Mesenchymal stem cell (in vitro differentiated cells and primary cell): Measurements from ENCODE around the gene TMEM59L.

ENCODE experiments used
- DNase-seq: peaks from one replicate; pipeline ENCODE4 v3.0.0-alpha.2; 2013
- H2AFZ ChIP-seq: one replicate; pipeline ENCODE4 v1.6.1; 2013; ENCODE audit warnings: low read depth, mild to moderate bottlenecking, control low read depth, inconsistent platforms, low read length, moderate library complexity
- H2AK5ac ChIP-seq: 2 replicates; pipeline ENCODE4 v1.6.1; 2013; ENCODE audit warnings: low read length, moderate library complexity, mild to moderate bottlenecking, inconsistent platforms; ENCODE audit not compliant: severe bottlenecking
- H2BK120ac ChIP-seq: one replicate; pipeline ENCODE4 v1.6.1; 2013; ENCODE audit warnings: low read depth, mild to moderate bottlenecking, inconsistent platforms, low read length, moderate library complexity
- H2BK12ac ChIP-seq, 2 experiments: one replicate each; pipeline ENCODE4 v1.6.1; 2013; ENCODE audit warnings: inconsistent platforms in 2 of 2, low read length in 2 of 2, mild to moderate bottlenecking in 2 of 2, moderate library complexity in 2 of 2, control low read depth in 1 of 2
- H2BK15ac ChIP-seq: one replicate; pipeline ENCODE4 v1.6.1; 2013; ENCODE audit warnings: mild to moderate bottlenecking, low read depth, inconsistent platforms; ENCODE audit not compliant: poor library complexity, severe bottlenecking
- H2BK5ac ChIP-seq: 2 replicates; pipeline ENCODE4 v1.6.1; 2013; ENCODE audit warnings: low read depth, mild to moderate bottlenecking, low read length, control low read depth, inconsistent platforms; ENCODE audit not compliant: poor library complexity, severe bottlenecking
- H3K14ac ChIP-seq, 2 experiments: one replicate each; pipeline ENCODE4 v1.6.1; 2013; ENCODE audit warnings: inconsistent platforms in 2 of 2, low read length in 2 of 2, control low read depth in 1 of 2, mild to moderate bottlenecking in 1 of 2, moderate library complexity in 1 of 2
- H3K18ac ChIP-seq, 2 experiments: one replicate each; pipeline ENCODE4 v1.6.1; 2013; ENCODE audit warnings: inconsistent platforms in 2 of 2, low read length in 2 of 2, control low read depth in 1 of 2, low read depth in 1 of 2, mild to moderate bottlenecking in 1 of 2
- H3K23ac ChIP-seq, 2 experiments: one replicate each; pipeline ENCODE4 v1.6.1; 2013; ENCODE audit warnings: inconsistent platforms in 2 of 2, low read length in 2 of 2, mild to moderate bottlenecking in 2 of 2, moderate library complexity in 2 of 2, control low read depth in 1 of 2
- H3K27ac ChIP-seq: 2 replicates; pipeline ENCODE4 v1.5.1; 2013; ENCODE audit warnings: mild to moderate bottlenecking, moderate library complexity, low read length, control low read depth, inconsistent platforms; ENCODE audit not compliant: poor library complexity, severe bottlenecking
- H3K27me3 ChIP-seq, 2 experiments: 2 replicates each; pipeline versions ENCODE4 v1.6.1 to v1.7.0; 2013; ENCODE audit warnings: low read length in 2 of 2, mild to moderate bottlenecking in 2 of 2, moderate library complexity in 2 of 2, control low read depth in 1 of 2, inconsistent platforms in 1 of 2; ENCODE audit not compliant: control insufficient read depth in 1 of 2, insufficient read depth in 1 of 2
- H3K36me3 ChIP-seq, 2 experiments: 2 replicates each; pipeline versions ENCODE4 v1.6.1 to v1.7.0; 2013; ENCODE audit warnings: low read length in 2 of 2, control low read depth in 1 of 2, inconsistent platforms in 1 of 2, low read depth in 1 of 2, mild to moderate bottlenecking in 1 of 2; ENCODE audit not compliant: insufficient read depth in 2 of 2, control insufficient read depth in 1 of 2
- H3K4ac ChIP-seq, 2 experiments: one replicate each; pipeline ENCODE4 v1.6.1; 2013; ENCODE audit warnings: inconsistent platforms in 2 of 2, low read length in 2 of 2, mild to moderate bottlenecking in 2 of 2, moderate library complexity in 2 of 2, control low read depth in 1 of 2, low read depth in 1 of 2
- H3K4me1 ChIP-seq: 2 replicates; pipeline ENCODE4 v1.6.1; 2013; ENCODE audit warnings: low read depth, low read length, control low read depth; ENCODE audit not compliant: control insufficient read depth, insufficient read depth
- H3K4me2 ChIP-seq: 2 replicates; pipeline ENCODE4 v1.6.1; 2013; ENCODE audit warnings: low read length, mild to moderate bottlenecking, inconsistent platforms; ENCODE audit not compliant: poor library complexity, severe bottlenecking
- H3K4me3 ChIP-seq, 2 experiments: 2 replicates each; pipeline versions ENCODE4 v1.5.1 to v1.7.0; 2013; ENCODE audit warnings: low read length in 2 of 2, mild to moderate bottlenecking in 2 of 2, control low read depth in 1 of 2, low read depth in 1 of 2; ENCODE audit not compliant: insufficient read depth in 1 of 2
- H3K79me1 ChIP-seq: replicated peaks from 2 replicates; pipeline ENCODE4 v1.6.1; 2013; ENCODE audit warnings: mild to moderate bottlenecking, control low read depth, low read length, inconsistent platforms; ENCODE audit not compliant: poor library complexity, severe bottlenecking
- H3K9ac ChIP-seq: 2 replicates; pipeline ENCODE4 v1.7.0; 2013; ENCODE audit warnings: mild to moderate bottlenecking, low read length, moderate library complexity
- H3K9me3 ChIP-seq: 2 replicates; pipeline ENCODE4 v1.7.0; 2013; ENCODE audit warnings: mild to moderate bottlenecking, low read length; ENCODE audit not compliant: control insufficient read depth
- H4K8ac ChIP-seq: one replicate; pipeline ENCODE4 v1.6.1; 2013; ENCODE audit warnings: inconsistent platforms, mild to moderate bottlenecking, low read length, moderate library complexity
- H4K91ac ChIP-seq: one replicate; pipeline ENCODE4 v1.6.1; 2013; ENCODE audit warnings: mild to moderate bottlenecking, low read length, inconsistent platforms
- WGBS: methylation state at CpG from one replicate; pipeline ENCODE4 v1.1.7; 2013; ENCODE audit warnings: mixed read lengths; 5-methylcytosine and 5-hydroxymethylcytosine counted together

The TMEM59L gene

DNA sequence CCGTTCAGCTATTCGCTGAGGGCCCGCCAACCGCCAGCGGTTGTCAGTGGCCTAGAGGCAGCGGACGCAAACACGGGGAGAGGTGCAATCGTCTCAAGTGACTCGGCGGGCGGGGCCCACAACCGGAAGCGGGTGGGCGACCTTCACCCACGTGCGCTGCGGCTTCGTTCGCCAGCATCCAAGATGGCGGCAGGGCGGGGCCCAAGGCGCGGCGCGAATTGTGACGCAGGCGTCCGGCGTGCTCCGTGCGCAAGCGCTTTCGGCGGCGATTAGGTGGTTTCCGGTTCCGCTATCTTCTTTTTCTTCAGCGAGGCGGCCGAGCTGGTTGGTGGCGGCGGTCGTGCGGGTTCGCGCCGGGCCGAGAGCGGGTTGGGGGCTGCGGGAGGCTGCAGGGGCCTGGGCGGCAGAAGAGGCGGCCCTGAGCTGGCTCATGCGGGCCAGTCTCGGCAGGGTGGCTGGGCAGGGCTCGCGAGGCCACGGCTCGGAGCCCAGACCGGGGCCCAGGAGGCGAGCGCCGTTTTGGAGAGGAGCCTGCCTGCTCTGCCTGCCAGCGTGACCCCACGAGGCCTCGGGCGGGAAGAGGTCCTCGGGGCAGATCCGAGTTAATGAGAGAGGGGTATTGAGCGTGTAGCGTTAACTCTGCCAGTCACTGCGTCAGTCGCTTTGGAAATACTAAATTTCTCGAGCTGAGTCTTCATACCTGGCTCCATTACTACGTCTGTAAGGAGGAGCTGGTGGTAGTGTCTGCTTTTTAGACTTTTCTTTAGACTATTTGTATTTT lies 40.9 kb upstream of the TMEM59L start, which contains the start of gene UBA52:
UBA52 (plus strand) TSS at position 294 of the 781 bp plus-strand sequence. CDS start 1,444 bp downstream, outside the sequence.
- Histone ChIP-seq H2BK5ac (no peak within 1 kb of the TSS), H3K9ac (peak within 1 kb of the TSS; percentile 98), H3K18ac (peak within 1 kb of the TSS; percentile 50 to 99), H2BK120ac (no peak within 1 kb of the TSS), H2AK5ac (peak within 1 kb of the TSS; percentile 83), H3K14ac (peak within 1 kb of the TSS in 1 of 2 experiments; percentile 98), H2BK15ac (no peak within 1 kb of the TSS), H3K4me2 (peak within 1 kb of the TSS; percentile 83), H3K4ac (peak within 1 kb of the TSS; percentile 29 to 98), H4K8ac (peak within 1 kb of the TSS; percentile 73), H3K27me3 (no peaks in the 10 kb centered on the region), H2AFZ (peak within 1 kb of the TSS; percentile 51), H3K36me3 (peaks cover 66 to 67% of the 10 kb centered on the region in 2 experiments), H4K91ac (peak within 1 kb of the TSS; percentile 71), H3K27ac (peak within 1 kb of the TSS; percentile 66), H3K4me1 (peaks cover 11% of the 10 kb centered on the region), H2BK12ac (peak within 1 kb of the TSS in 1 of 2 experiments; percentile 73), H3K23ac (peak within 1 kb of the TSS in 1 of 2 experiments; percentile 85), H3K79me1 (peaks cover 28% of the 10 kb centered on the region), H3K9me3 (no peaks in the 10 kb centered on the region), H3K4me3 (peak within 1 kb of the TSS; percentile 94 to 95)
- WGBS = under 1% methylated on average over 68 of the region's 75 CpGs
- peak; percentile 97 for DNase-seq

DNA sequence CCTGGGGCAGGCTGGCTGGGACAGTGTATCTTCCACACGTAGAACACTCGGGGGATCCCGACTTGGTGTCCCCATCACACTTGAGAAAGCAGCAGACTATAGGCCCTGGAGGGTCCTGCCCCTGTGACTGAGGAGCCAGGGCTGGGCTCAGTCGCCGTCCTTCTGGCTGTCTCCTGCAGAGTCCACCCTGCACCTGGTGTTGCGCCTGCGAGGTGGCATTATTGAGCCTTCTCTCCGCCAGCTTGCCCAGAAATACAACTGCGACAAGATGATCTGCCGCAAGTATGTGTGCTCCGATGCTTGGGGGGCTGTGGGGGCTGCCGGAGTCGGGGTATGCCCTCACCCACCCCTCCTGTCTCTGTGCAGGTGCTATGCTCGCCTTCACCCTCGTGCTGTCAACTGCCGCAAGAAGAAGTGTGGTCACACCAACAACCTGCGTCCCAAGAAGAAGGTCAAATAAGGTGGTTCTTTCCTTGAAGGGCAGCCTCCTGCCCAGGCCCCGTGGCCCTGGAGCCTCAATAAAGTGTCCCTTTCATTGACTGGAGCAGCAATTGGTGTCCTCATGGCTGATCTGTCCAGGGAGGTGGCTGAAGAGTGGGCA lies 37.9 kb upstream of the TMEM59L start:
- H3K79me1 ChIP-seq = peaks cover 15% of the 10 kb centered on the region
- H4K8ac ChIP-seq = no peak overlapping the region
- no peak overlapping the region for H2AFZ ChIP-seq
- no peak overlapping the region for H3K4me3 ChIP-seq
- H3K23ac ChIP-seq = no peak overlapping the region
- no peak overlapping the region for H3K4me2 ChIP-seq
- no peak overlapping the region for H2BK5ac ChIP-seq
- DNase-seq = no peak
- H3K27ac ChIP-seq = no peak overlapping the region
- H3K27me3 ChIP-seq = no peaks in the 10 kb centered on the region
- no peak overlapping the region for H3K9ac ChIP-seq
- H2BK12ac ChIP-seq = no peak overlapping the region
- peaks cover 11% of the 10 kb centered on the region for H3K4me1 ChIP-seq
- H2BK15ac ChIP-seq = no peak overlapping the region
- H2AK5ac ChIP-seq = no peak overlapping the region
- no peaks in the 10 kb centered on the region for H3K9me3 ChIP-seq
- peak overlapping the region; percentile 14 for H4K91ac ChIP-seq
- H3K36me3 ChIP-seq = peaks cover 55 to 56% of the 10 kb centered on the region in 2 experiments
- no peak overlapping the region for H3K14ac ChIP-seq
- H2BK120ac ChIP-seq = no peak overlapping the region
- H3K18ac ChIP-seq = peak overlapping the region in 1 of 2 experiments; percentile 55
- H3K4ac ChIP-seq = no peak overlapping the region
- 97% methylated on average over 18 of the region's 18 CpGs for WGBS

DNA sequence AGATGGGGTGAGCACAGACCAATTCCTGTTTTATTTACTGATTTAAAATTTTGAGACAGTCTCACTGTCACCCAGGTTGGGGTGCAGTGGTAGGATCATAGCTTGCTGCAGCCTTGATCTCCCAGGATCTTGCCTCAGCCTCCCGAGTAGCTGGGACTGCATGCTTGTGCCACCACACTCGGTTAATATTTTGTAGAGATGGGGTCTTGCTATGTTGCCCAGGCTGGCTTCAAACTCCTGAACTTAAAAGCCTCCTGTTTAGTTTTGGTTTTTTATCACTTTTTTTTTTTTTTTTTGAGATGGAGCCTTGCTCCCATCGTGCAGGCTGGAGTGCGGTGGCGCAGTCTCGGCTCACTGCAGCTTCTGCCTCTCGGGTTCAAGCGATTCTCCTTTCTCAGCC lies 36.3 kb upstream of the TMEM59L start:
- Histone ChIP-seq H3K9me3 (no peaks in the 10 kb centered on the region), H3K27ac (no peak overlapping the region), H3K9ac (no peak overlapping the region), H3K23ac (no peak overlapping the region), H3K27me3 (no peaks in the 10 kb centered on the region), H3K4ac (no peak overlapping the region), H3K4me2 (no peak overlapping the region), H3K79me1 (peaks cover 15% of the 10 kb centered on the region), H2BK5ac (no peak overlapping the region), H4K91ac (no peak overlapping the region), H2AK5ac (no peak overlapping the region), H2BK15ac (no peak overlapping the region), H4K8ac (no peak overlapping the region), H3K4me3 (no peak overlapping the region), H3K4me1 (peaks cover 11% of the 10 kb centered on the region), H2AFZ (no peak overlapping the region), H3K14ac (no peak overlapping the region), H3K18ac (no peak overlapping the region), H3K36me3 (peaks cover 55 to 56% of the 10 kb centered on the region in 2 experiments), H2BK120ac (no peak overlapping the region), H2BK12ac (no peak overlapping the region)
- no peak for DNase-seq
- WGBS = over 99% methylated on average over 7 of the region's 8 CpGs

DNA sequence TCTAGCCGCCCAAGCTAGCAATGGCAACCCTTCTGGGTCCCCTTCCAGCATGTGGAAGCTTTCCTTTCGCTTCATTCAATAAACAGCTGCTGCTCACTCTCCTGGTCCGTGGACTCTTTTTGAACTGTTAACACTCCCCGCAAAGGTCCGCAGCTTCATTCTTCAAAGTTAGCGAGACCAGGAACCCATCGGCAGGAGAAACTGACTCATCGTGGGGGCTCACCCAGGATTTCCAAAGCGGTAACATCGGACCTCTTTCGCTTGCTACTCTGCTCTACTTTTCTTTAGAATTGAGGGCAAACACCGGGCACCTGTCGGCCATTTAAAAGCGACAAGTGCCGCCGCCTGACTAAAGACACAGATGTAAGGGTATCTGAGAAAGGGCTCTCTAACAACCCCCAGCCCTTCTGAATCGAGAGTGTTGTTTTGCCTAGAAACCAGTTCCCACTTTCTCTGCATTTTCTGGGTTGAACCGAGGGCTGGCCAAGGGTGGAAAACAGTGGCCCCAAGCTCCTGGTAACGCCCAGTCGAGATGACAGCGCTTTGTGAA lies 35.2 kb upstream of the TMEM59L start:
- Histone ChIP-seq H3K23ac (no peak overlapping the region), H2BK5ac (no peak overlapping the region), H3K14ac (no peak overlapping the region), H3K9me3 (no peaks in the 10 kb centered on the region), H2BK15ac (no peak overlapping the region), H2BK120ac (no peak overlapping the region), H2BK12ac (no peak overlapping the region), H3K4ac (no peak overlapping the region), H4K8ac (no peak overlapping the region), H3K27me3 (no peaks in the 10 kb centered on the region), H2AFZ (no peak overlapping the region), H3K27ac (no peak overlapping the region), H4K91ac (no peak overlapping the region), H3K4me3 (no peak overlapping the region), H3K79me1 (peaks cover 15% of the 10 kb centered on the region), H3K4me1 (peaks cover 11% of the 10 kb centered on the region), H3K9ac (no peak overlapping the region), H3K4me2 (no peak overlapping the region), H3K18ac (no peak overlapping the region), H3K36me3 (peaks cover 55 to 56% of the 10 kb centered on the region in 2 experiments), H2AK5ac (no peak overlapping the region)
- 97% methylated on average over 21 of the region's 21 CpGs for WGBS
- no peak for DNase-seq
